PC-9 (cell line): ENCODE data around the gene SPATA6. TPM values are rescaled to one million over a fixed set of nuclear protein-coding genes. Genes with fewer than 3 reads are reported as not detected.
"Not testable (repeated sequence)": the region's sequence is repeated elsewhere in the genome, so short reads cannot be mapped to it uniquely, and the experiment has no call there.

Experiments used
- Bru-seq: library from RNA; stranded (reverse); fragments of 400-500 nt; gene quantifications from one replicate; lab custom pipeline; 2021; lab: Mats Ljungman, UMichigan
- BruChase-seq, 2 experiments: library from RNA; stranded (reverse); fragments of 400-500 nt; gene quantifications; one replicate each; lab custom pipeline; 2021; lab: Mats Ljungman, UMichigan
- BruUV-seq: library from RNA; stranded (reverse); fragments of 400-500 nt; replicated peaks from 2 replicates; lab custom pipeline; 2021; lab: Mats Ljungman, UMichigan
- CTCF ChIA-PET: fragments of 300-600 bp; sonication (Branson Sonifier 250); formaldehyde crosslinking; loops from one replicate; lab custom pipeline; 2022; ENCODE audit warnings: antibody characterized with exemption; lab: Charles Lee
- POLR2A ChIA-PET: fragments of 300-600 bp; sonication (Branson Sonifier 250); formaldehyde crosslinking; loops from one replicate; lab custom pipeline; 2022; ENCODE audit warnings: antibody characterized with exemption; ENCODE audit not compliant: unreplicated experiment; lab: Charles Lee
- DNase-seq, 2 experiments: peaks; one replicate each; pipeline versions ENCODE4 v3.0.0 to v3.0.0-alpha.2; 2015 to 2022; ENCODE audit warnings: mixed read lengths in 1 of 2
- H2AFZ ChIP-seq: fragments of 200-600 bp; sonication (generic); 2 replicates; pipeline ENCODE4 v1.8.1; 2017; ENCODE audit warnings: antibody characterized with exemption
- H3F3A ChIP-seq: fragments of 200-600 bp; sonication (generic); 2 replicates; pipeline ENCODE4 v1.8.1; 2017; ENCODE audit warnings: antibody characterized with exemption, mild to moderate bottlenecking, low read depth; ENCODE audit not compliant: insufficient read depth
- H3K27ac ChIP-seq: fragments of 200-600 bp; sonication (generic); 2 replicates; pipeline ENCODE4 v1.6.1; 2016; ENCODE audit warnings: mixed run types
- H3K27me3 ChIP-seq: fragments of 200-600 bp; sonication (generic); 2 replicates; pipeline ENCODE4 v1.6.1; 2016; ENCODE audit warnings: low read depth, mixed run types; ENCODE audit not compliant: insufficient read depth
- H3K36me3 ChIP-seq: fragments of 200-600 bp; sonication (generic); 2 replicates; pipeline ENCODE4 v1.6.1; 2016; ENCODE audit warnings: low read depth, mixed run types
- H3K4me1 ChIP-seq: fragments of 200-600 bp; sonication (generic); replicated peaks from 2 replicates; pipeline ENCODE4 v1.6.1; 2016; ENCODE audit warnings: mixed run types; ENCODE audit not compliant: insufficient read depth
- H3K4me2 ChIP-seq: fragments of 200-600 bp; sonication (generic); 2 replicates; pipeline ENCODE4 v1.6.1; 2017; ENCODE audit warnings: mixed run types
- H3K4me3 ChIP-seq: fragments of 200-600 bp; sonication (generic); 2 replicates; pipeline ENCODE4 v1.6.1; 2016; ENCODE audit warnings: mixed run types
- H3K79me2 ChIP-seq: fragments of 200-600 bp; sonication (generic); 2 replicates; pipeline ENCODE4 v1.6.1; 2017; ENCODE audit warnings: low read depth, mixed run types
- H3K9me2 ChIP-seq: fragments of 200-600 bp; sonication (generic); 2 replicates; pipeline ENCODE4 v1.8.1; 2017; ENCODE audit warnings: mild to moderate bottlenecking; ENCODE audit not compliant: insufficient read depth
- H3K9me3 ChIP-seq: fragments of 200-600 bp; sonication (generic); 2 replicates; pipeline ENCODE4 v1.8.1; 2016; ENCODE audit warnings: low read depth; ENCODE audit not compliant: insufficient read depth
- H4K20me1 ChIP-seq: fragments of 200-600 bp; sonication (generic); 2 replicates; pipeline ENCODE4 v1.8.1; 2017; ENCODE audit not compliant: insufficient read depth
- EZH2 ChIP-seq: fragments of 200-600 bp; sonication (generic); IDR thresholded peaks from 2 replicates; pipeline ENCODE4 v1.8.0; 2017; ENCODE audit warnings: antibody characterized with exemption, low read depth
- intact Hi-C: fragments of 100-400 bp; cut with micrococcal nuclease; formaldehyde crosslinking; loops from one replicate; pipeline ENCODE4 v1.10.0; 2022; ENCODE audit not compliant: unreplicated experiment
- long read RNA-seq: library from polyadenylated mRNA; stranded (forward); transcript quantifications from one replicate; pipeline ENCODE4 v2.0.0, GENCODE V29; 2022
- total RNA-seq: library from RNA; stranded (reverse); gene quantifications from 2 replicates; pipeline ENCODE4 v1.2.3, GENCODE V29; 2021
- TF ChIP-seq, protein P1 (sequence below): fragments of 200-600 bp; sonication (generic); conservative IDR thresholded peaks from 2 replicates; pipeline ENCODE4 v1.6.1; 2017; ENCODE audit warnings: mixed run types, antibody characterized with exemption, mild to moderate bottlenecking, moderate library complexity

Gene SPATA6
- total RNA-seq (not detected in 2 replicates), Bru-seq, nascent RNA (percentile 3 among the genes with signal in this experiment), BruChase-seq, experiment 1, labeled RNA remaining after a 2-hour chase (percentile 3 among the genes with signal in this experiment), BruChase-seq, experiment 2, labeled RNA remaining after a 6-hour chase (percentile 1 among the genes with signal in this experiment)
- long read RNA-seq, result 0 reads

DNA sequence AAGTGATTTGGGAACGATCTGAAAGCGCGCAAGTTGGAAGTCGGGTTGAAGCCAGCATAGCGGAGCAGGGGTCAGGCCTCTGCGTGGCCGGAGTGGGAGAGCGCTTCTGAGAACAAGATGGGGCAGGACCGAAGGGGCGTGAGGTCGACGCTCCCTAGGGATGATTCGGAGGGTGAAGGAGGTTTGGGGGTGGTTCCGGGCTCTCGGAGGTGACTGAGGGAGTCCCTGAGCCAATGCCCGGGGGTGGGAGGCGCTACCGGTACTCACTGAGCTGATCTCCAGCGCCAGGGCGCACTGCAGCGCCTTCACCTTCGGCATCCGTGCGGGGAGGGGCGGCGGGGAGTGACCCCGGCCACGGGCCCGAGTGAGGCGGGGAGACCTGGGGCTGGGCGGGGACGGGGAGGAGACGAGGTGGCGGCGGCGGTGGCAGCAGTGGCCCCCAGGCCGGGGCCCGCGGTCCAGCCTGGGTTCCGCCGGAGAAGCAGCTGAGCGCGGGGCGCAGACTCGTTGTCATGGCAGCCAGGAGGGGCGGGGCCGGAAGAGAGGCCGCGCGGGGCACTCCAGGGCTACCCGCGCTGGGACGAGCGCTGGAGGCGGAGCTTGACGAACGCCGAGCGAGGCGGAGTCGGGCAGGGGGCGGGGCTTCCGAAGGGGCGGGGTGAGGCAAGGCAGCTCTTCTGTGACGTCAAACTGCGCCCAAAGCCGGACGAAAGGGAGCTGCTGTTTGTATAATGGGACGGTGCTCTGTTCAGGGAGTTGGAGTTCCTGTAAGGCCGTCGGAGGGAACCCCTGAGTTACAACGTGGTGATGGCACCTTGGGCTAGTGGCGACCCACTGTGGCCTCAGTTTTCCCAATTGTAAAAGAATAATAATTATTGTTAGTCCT, at the start of gene SPATA6:
SPATA6 (minus strand) TSS at position 514 of the 886 bp plus-strand sequence; CDS start at position 318, 196 bp downstream.
- ChIA-PET POLR2A (no interaction called here), CTCF (no interaction called here)
- no peaks in the 10 kb centered on the region for H3K36me3 ChIP-seq
- H3K4me1 ChIP-seq, result no peaks in the 10 kb centered on the region
- H3K4me2 ChIP-seq, result no peak within 1 kb of the TSS
- DNase-seq, result peak in 1 of 2 experiments; percentile 11
- no peaks in the 10 kb centered on the region for H3K9me2 ChIP-seq
- H4K20me1 ChIP-seq, result no peaks in the 10 kb centered on the region
- TF ChIP-seq EZH2, result no peak
- TF ChIP-seq, protein P1, sequence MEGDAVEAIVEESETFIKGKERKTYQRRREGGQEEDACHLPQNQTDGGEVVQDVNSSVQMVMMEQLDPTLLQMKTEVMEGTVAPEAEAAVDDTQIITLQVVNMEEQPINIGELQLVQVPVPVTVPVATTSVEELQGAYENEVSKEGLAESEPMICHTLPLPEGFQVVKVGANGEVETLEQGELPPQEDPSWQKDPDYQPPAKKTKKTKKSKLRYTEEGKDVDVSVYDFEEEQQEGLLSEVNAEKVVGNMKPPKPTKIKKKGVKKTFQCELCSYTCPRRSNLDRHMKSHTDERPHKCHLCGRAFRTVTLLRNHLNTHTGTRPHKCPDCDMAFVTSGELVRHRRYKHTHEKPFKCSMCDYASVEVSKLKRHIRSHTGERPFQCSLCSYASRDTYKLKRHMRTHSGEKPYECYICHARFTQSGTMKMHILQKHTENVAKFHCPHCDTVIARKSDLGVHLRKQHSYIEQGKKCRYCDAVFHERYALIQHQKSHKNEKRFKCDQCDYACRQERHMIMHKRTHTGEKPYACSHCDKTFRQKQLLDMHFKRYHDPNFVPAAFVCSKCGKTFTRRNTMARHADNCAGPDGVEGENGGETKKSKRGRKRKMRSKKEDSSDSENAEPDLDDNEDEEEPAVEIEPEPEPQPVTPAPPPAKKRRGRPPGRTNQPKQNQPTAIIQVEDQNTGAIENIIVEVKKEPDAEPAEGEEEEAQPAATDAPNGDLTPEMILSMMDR, result no peak
- BruUV-seq, result no TSS peak
- intact Hi-C loops, result no loop called here
- H3F3A ChIP-seq, result no peaks in the 10 kb centered on the region
- no peak within 1 kb of the TSS for H2AFZ ChIP-seq
- no peaks in the 10 kb centered on the region for H3K9me3 ChIP-seq
- no peaks in the 10 kb centered on the region for H3K27me3 ChIP-seq
- H3K4me3 ChIP-seq, result no peak within 1 kb of the TSS
- no peaks in the 10 kb centered on the region for H3K79me2 ChIP-seq
- H3K27ac ChIP-seq, result no peak within 1 kb of the TSS

DNA sequence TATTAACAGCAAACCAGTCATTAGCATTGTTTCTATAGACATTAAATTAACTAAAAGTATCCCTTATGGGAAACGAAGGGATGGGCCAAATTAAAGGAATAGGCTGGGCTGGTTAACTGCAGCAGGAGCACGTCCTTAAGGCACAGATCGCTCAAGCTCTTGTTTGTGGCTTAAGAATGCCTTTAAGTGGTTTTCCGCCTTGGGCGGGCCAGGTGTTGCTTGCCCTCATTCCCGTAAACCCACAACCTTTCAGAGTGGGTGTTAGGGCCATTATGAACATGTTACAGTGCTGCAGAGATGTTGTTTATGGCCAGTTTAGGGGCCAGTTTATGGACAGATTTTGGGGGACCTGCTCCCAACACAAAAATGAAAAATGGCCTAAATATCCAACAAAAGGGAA, 47.9 kb upstream of the SPATA6 start:
- H3K4me2 ChIP-seq, H2AFZ ChIP-seq, H3K4me3 ChIP-seq, DNase-seq, H3K36me3 ChIP-seq, H3K9me2 ChIP-seq, H3K27ac ChIP-seq, H3K27me3 ChIP-seq, H3K4me1 ChIP-seq, POLR2A ChIA-PET, intact Hi-C loops, H3F3A ChIP-seq, BruUV-seq, H4K20me1 ChIP-seq, H3K9me3 ChIP-seq, H3K79me2 ChIP-seq: not testable (repeated sequence)
- CTCF ChIA-PET, result interaction anchor here (0.7 kb wide), 1 partner anchor 64 kb away, joined by 3 read pairs; no protein-coding TSS in a partner anchor

DNA sequence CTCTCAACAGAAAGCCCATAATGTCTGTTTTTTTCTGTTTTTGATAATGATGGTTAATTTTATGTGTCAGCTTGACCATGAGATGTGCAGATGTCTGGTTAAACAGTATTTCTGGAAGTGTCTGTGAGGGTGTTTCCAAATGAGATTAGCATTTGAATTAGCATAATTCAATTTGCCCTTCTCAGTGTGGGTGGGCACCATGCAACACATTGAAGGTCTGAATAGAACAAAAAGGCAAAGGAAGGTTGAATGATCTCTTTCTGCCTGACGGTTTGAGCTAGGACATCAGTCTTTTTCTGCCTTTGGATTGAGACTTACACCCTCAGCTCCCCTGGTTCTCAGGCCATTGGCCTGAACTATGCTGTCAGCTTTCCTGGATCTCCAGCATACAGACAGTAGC, 34.9 kb upstream of the SPATA6 start:
- CTCF ChIA-PET, result no interaction called here
- TF ChIP-seq EZH2, result no peak
- TF ChIP-seq, protein P1, result no peak
- Histone ChIP-seq H3K4me3 (no peak overlapping the region), H3K36me3 (no peaks in the 10 kb centered on the region), H3K27me3 (no peaks in the 10 kb centered on the region), H3K9me2 (no peaks in the 10 kb centered on the region), H3K4me1 (no peaks in the 10 kb centered on the region), H4K20me1 (no peaks in the 10 kb centered on the region), H3K4me2 (no peak overlapping the region), H2AFZ (no peak overlapping the region), H3K27ac (no peak overlapping the region), H3K9me3 (no peaks in the 10 kb centered on the region), H3F3A (no peaks in the 10 kb centered on the region), H3K79me2 (no peaks in the 10 kb centered on the region)
- DNase-seq, result no peak
- intact Hi-C loops, result no loop called here
- POLR2A ChIA-PET, result no interaction called here
- no TSS peak for BruUV-seq
